Loucy (cell line): Measurements from ENCODE around the gene BMERB1.
"Not testable (repeated sequence)": the region's sequence is repeated elsewhere in the genome, so short reads cannot be mapped to it uniquely, and the experiment has no call there.

Experiments used
- H2AFZ ChIP-seq: fragments of 200-600 bp; sonication (generic); 2 replicates; pipeline ENCODE4 v1.6.0; 2016; ENCODE audit warnings: antibody characterized with exemption, mild to moderate bottlenecking, low read length, moderate library complexity
- H3F3A ChIP-seq: fragments of 200-600 bp; 2 replicates; pipeline ENCODE4 v1.6.0; 2016; ENCODE audit warnings: antibody characterized with exemption, low read depth, mild to moderate bottlenecking
- H3K27me3 ChIP-seq: fragments of 200-600 bp; sonication (generic); 2 replicates; pipeline ENCODE4 v1.6.1; 2014; ENCODE audit warnings: low read length, mild to moderate bottlenecking; ENCODE audit not compliant: insufficient read depth, poor library complexity, severe bottlenecking
- H3K36me3 ChIP-seq: fragments of 200-600 bp; sonication (generic); 2 replicates; pipeline ENCODE4 v1.6.1; 2016; ENCODE audit warnings: low read length; ENCODE audit not compliant: insufficient read depth
- H3K4me1 ChIP-seq: fragments of 200-600 bp; sonication (generic); 2 replicates; pipeline ENCODE4 v1.5.1; 2014; ENCODE audit warnings: low read length, mild to moderate bottlenecking; ENCODE audit not compliant: insufficient read depth, poor library complexity, severe bottlenecking
- H3K4me2 ChIP-seq: fragments of 200-600 bp; sonication (generic); 2 replicates; pipeline ENCODE4 v1.6.0; 2014; ENCODE audit warnings: antibody characterized with exemption, low read length, low read depth, mild to moderate bottlenecking; ENCODE audit not compliant: poor library complexity, severe bottlenecking
- H3K4me3 ChIP-seq: fragments of 200-600 bp; sonication (generic); 2 replicates; pipeline ENCODE4 v1.5.1; 2014; ENCODE audit warnings: low read length, mild to moderate bottlenecking, mixed read lengths; ENCODE audit not compliant: poor library complexity, severe bottlenecking
- H3K79me2 ChIP-seq: fragments of 200-600 bp; sonication (generic); 2 replicates; pipeline ENCODE4 v1.6.1; 2014; ENCODE audit warnings: low read length; ENCODE audit not compliant: insufficient read depth
- H3K9ac ChIP-seq: fragments of 200-600 bp; sonication (generic); 2 replicates; pipeline ENCODE4 v1.6.0; 2014; ENCODE audit warnings: mild to moderate bottlenecking, low read depth, low read length, moderate library complexity; ENCODE audit not compliant: poor library complexity, severe bottlenecking
- H3K9me2 ChIP-seq: fragments of 200-600 bp; sonication (generic); replicated peaks from 2 replicates; pipeline ENCODE4 v1.6.1; 2016; ENCODE audit warnings: low read depth, low read length, mixed read lengths
- H3K9me3 ChIP-seq: fragments of 200-600 bp; sonication (generic); 2 replicates; pipeline ENCODE4 v1.6.1; 2014; ENCODE audit warnings: mild to moderate bottlenecking, antibody characterized with exemption, low read length, low read depth; ENCODE audit not compliant: insufficient read depth
- H4K20me1 ChIP-seq: fragments of 200-600 bp; sonication (generic); 2 replicates; pipeline ENCODE4 v1.6.0; 2014; ENCODE audit warnings: antibody characterized with exemption, low read length, mild to moderate bottlenecking; ENCODE audit not compliant: insufficient read depth, poor library complexity, severe bottlenecking
- CTCF ChIP-seq: fragments of 200-600 bp; sonication (generic); conservative IDR thresholded peaks from 2 replicates; pipeline ENCODE4 v1.5.1; 2014; ENCODE audit warnings: mild to moderate bottlenecking, antibody characterized with exemption, low read length
- EZH2phosphoT487 ChIP-seq: fragments of 200-600 bp; IDR thresholded peaks from 2 replicates; pipeline ENCODE4 v1.6.1; 2018; ENCODE audit warnings: antibody characterized with exemption, mild to moderate bottlenecking, moderate library complexity, borderline replicate concordance

BMERB1 gene

DNA sequence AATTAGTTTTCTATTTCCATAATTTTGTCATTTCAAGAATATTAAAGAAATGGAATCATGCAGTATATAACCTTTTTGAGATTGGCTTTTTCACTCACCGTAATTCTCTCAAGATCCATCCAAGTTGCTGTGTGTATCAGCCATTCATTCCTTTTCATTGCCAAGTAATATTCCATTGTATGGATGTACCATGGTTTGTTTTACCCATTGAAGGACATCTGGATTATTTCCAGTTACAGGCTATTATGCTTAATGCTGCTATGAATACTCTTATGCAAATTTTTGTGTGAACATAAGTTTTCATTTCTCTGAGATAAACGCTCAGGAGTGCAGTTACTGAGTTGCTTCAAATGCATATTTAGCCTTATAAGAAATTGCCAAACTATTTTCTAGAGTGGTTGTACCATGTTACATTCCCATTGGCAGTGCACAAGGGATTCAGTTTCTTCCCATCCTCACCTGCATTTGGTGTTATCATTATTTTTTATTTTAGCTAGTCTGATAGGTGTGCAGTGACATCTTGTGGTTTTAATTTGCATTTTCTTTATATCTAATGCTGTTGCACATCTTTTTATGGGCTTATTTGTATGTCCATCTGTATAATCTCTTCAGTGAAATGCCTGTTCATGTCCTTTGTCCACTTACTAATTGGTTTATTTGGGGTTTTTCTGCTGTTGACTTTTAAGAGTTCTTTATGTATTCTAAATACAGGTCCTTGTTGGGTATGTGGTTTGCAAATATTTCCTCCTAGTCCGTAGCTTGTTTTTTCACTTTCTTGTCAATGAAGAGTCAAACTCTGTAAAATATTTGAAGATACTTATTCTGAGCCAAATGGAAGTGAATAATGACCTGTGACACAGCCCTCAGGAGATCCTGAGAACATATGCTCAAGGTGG is 32.7 kb downstream of the BMERB1 start:
- Histone ChIP-seq H3K9me3 (no peaks in the 10 kb centered on the region), H2AFZ (no peak overlapping the region), H3K27me3 (no peaks in the 10 kb centered on the region), H3K36me3 (no peaks in the 10 kb centered on the region), H4K20me1 (no peaks in the 10 kb centered on the region), H3K4me1 (no peaks in the 10 kb centered on the region), H3K79me2 (no peaks in the 10 kb centered on the region), H3K4me2 (no peak overlapping the region), H3K9me2 (no peaks in the 10 kb centered on the region), H3K4me3 (no peak overlapping the region), H3F3A (no peaks in the 10 kb centered on the region), H3K9ac (no peak overlapping the region)
- peak; percentile 42 for TF ChIP-seq CTCF
- no peak for TF ChIP-seq EZH2phosphoT487

GRCh38 chr16:15476971-15477370 is 42.6 kb downstream of the BMERB1 start:
- H3K9me3 ChIP-seq, H3K4me1 ChIP-seq, H3K9me2 ChIP-seq, H3F3A ChIP-seq, H3K79me2 ChIP-seq, H3K4me3 ChIP-seq, H2AFZ ChIP-seq, H3K4me2 ChIP-seq, H4K20me1 ChIP-seq, H3K27me3 ChIP-seq, H3K9ac ChIP-seq, H3K36me3 ChIP-seq: not testable (repeated sequence)

DNA sequence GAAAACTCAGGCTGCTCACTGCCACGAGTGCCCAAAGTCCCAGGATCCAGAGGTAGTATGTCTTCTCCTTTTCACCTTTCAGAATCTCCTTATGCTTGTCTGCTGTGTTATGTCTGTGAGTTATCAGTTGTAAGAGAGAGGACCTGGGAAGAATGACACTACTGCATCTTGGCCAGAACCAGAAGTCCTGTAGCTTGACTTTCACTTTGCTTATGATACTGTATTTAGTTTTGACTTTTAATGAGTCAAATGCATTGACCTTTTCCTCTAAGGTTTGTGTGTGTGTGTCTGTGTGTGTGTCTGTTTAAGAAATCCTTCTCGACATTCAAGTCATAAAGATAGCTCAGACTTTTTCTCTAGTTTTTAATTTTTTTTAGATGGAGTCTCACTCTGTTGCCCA is 43.4 kb downstream of the BMERB1 start:
- H3K79me2 ChIP-seq: no peaks in the 10 kb centered on the region
- no peak overlapping the region for H2AFZ ChIP-seq
- no peaks in the 10 kb centered on the region for H3K36me3 ChIP-seq

More for the DNA sequence above, 43.4 kb downstream of the BMERB1 start:
- Histone ChIP-seq H3K4me2 (no peak overlapping the region), H4K20me1 (no peaks in the 10 kb centered on the region), H3K9me2 (no peaks in the 10 kb centered on the region), H3K9ac (no peak overlapping the region), H3K4me3 (no peak overlapping the region), H3K4me1 (no peaks in the 10 kb centered on the region), H3K27me3 (no peaks in the 10 kb centered on the region), H3F3A (no peaks in the 10 kb centered on the region), H3K9me3 (no peaks in the 10 kb centered on the region)
- TF ChIP-seq CTCF (no peak), EZH2phosphoT487 (no peak)
